ENCODE data around the gene USP47. TPM values are rescaled to one million over a fixed set of nuclear protein-coding genes. Genes with fewer than 3 reads are reported as not detected.

Gene USP47
- total and polyA plus RNA-seq, 9 of the 15 experiments (the other 6 are each of a cell fraction or from before 2014, with no cell fraction given), result 13.1 to 63.6 (median 34.7) TPM

DNA sequence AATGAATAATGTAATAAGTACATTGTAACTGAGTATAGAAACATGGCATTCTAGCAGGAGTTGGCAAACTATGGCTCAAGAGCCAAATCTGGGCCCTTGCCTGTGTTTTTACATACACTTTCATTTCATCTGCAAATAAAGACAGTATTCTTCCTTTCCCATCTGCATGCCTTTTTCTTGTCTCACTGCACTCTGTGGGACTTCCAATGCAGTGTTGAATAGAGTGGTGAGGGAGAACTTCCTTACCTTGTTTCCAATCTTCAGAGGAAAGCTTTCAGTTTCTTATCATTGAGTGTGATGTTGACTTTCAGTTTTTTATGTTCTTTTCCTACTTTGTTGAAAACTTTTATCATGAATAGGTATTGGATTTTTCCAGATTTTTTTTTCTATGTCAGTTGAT lies 82.1 kb downstream of the USP47 start:
- FAIRE-seq (no peak), ATAC-seq (no peak), DNase-seq (ENCODE audit: extremely low read depth in 1 of 4, low spot score in 3 of 4) (no peak)
- Histone ChIP-seq H3K9me3 (replicated peaks; ENCODE audit: control insufficient read depth, insufficient read depth, low read depth, low read length) (no peaks in the 10 kb centered on the region), H2AFZ (ENCODE audit: low read depth, low read length) (no peak overlapping the region), H3K27me3 (ENCODE audit: control insufficient read depth in 2 of 2, insufficient read depth in 2 of 2, low read length in 2 of 2) (no peaks in the 10 kb centered on the region), H3K4me1 (replicated peaks in 1 of 2; ENCODE audit: control insufficient read depth in 2 of 2, insufficient read depth in 2 of 2, low read length in 2 of 2) (no peaks in the 10 kb centered on the region), H3K27ac (ENCODE audit: extremely low read depth, low read depth, low read length) (no peak overlapping the region), H3K36me3 (ENCODE audit: control insufficient read depth, insufficient read depth, low read length) (peaks cover 35% of the 10 kb centered on the region; the same call in 2 of the 3 replicates), H3K4me2 (ENCODE audit: insufficient read depth, low read length) (no peak overlapping the region), H3K9ac (ENCODE audit: insufficient read depth in 1 of 2, low read depth in 2 of 2, low read length in 2 of 2) (no peak overlapping the region), H4K20me1 (replicated peaks; ENCODE audit: control insufficient read depth, insufficient read depth, low read length) (no peaks in the 10 kb centered on the region), H3K79me2 (ENCODE audit: control insufficient read depth, insufficient read depth, low read length) (no peaks in the 10 kb centered on the region), H3K9me1 (ENCODE audit: control insufficient read depth, insufficient read depth, low read length) (no peaks in the 10 kb centered on the region), H3K4me3 (no peak overlapping the region)
- ChIA-PET CTCF (ENCODE audit: low intra/inter-chr PET ratio) (no interaction called here), POLR2A (no interaction called here)
- BruUV-seq (replicated peaks), result no TSS peak
- in situ Hi-C loops (cut with MboI) (no loop called here), intact Hi-C loops (cut with micrococcal nuclease) (no loop called here)
- TF ChIP-seq ZKSCAN1 (IDR thresholded peaks at IDR 0.05; ENCODE audit: low read depth, low read length) (no peak), NFYB (IDR thresholded peaks at IDR 0.05; ENCODE audit: extremely low read depth, insufficient read length) (no peak), RBM15 (IDR thresholded peaks at IDR 0.05; ENCODE audit: insufficient read depth, low read length) (no peak), TCFL5 (CRISPR knock-in tag; conservative IDR thresholded peaks at IDR 0.05) (no peak), ZNF224 (CRISPR knock-in tag; IDR thresholded peaks at IDR 0.05) (no peak), SP1 (CRISPR knock-in tag; IDR thresholded peaks at IDR 0.05) (no peak), XRCC4 (IDR thresholded peaks at IDR 0.05; ENCODE audit: extremely low read depth, insufficient read depth, insufficient read length) (no peak), ZNF124 (CRISPR knock-in tag; IDR thresholded peaks at IDR 0.05) (no peak), SNRNP70 (optimal IDR thresholded peaks at IDR 0.05; ENCODE audit: low read depth, low read length) (no peak)
- TF ChIP-seq, protein P1, sequence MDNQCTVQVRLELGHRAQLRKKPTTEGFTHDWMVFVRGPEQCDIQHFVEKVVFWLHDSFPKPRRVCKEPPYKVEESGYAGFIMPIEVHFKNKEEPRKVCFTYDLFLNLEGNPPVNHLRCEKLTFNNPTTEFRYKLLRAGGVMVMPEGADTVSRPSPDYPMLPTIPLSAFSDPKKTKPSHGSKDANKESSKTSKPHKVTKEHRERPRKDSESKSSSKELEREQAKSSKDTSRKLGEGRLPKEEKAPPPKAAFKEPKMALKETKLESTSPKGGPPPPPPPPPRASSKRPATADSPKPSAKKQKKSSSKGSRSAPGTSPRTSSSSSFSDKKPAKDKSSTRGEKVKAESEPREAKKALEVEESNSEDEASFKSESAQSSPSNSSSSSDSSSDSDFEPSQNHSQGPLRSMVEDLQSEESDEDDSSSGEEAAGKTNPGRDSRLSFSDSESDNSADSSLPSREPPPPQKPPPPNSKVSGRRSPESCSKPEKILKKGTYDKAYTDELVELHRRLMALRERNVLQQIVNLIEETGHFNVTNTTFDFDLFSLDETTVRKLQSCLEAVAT (IDR thresholded peaks at IDR 0.05), result no peak
